HK-2 (cell line): ENCODE data around the gene RNF151.
"Not testable (repeated sequence)": the region's sequence is repeated elsewhere in the genome, so short reads cannot be mapped to it uniquely, and the experiment has no call there.

Experiments used
- DNase-seq: peaks from one replicate; pipeline ENCODE4 v3.0.0-alpha.2; 2018; ENCODE audit not compliant: unreplicated experiment

The RNF151 gene

DNA sequence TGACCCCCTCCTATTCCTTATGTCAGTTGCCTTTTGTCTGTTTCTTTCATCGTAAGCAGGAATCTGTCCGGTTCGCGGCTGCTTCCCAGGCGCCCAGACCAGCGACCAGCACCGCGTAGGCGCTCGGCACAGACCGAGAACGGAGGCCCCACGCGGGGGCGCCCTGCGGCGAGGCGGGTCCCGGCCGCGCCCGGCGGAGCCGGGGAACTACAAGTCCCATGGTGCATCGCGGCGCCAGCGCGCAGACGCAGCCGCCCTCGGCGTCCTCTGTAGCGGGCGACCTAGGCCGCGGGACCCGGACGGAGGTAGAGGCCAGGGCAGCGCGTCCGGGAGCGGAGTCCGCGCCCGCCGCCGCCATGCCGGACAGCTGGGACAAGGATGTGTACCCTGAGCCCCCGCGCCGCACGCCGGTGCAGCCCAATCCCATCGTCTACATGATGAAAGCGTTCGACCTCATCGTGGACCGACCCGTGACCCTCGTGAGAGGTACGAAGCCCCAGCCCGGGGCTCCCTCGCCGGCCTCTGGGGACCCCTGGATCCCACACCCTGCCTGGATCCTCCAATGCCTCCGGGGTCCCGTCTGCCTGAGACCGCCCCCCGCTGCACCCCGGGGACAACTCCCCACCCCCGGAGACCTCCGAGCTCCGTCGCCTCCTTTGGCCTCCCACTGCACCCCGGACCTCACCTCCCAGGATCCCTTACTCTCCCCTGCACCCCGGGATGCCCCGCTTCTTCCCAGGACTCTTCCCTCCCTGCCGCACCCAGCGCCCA lies 7.2 kb upstream of the RNF151 start, which contains the start of gene NDUFB10:
Gene NDUFB10, plus strand, starts transcription at position 270 of the 771 bp plus-strand sequence. Its CDS starts 87 bp downstream, at position 357.
- peak; percentile 88 for DNase-seq

DNA sequence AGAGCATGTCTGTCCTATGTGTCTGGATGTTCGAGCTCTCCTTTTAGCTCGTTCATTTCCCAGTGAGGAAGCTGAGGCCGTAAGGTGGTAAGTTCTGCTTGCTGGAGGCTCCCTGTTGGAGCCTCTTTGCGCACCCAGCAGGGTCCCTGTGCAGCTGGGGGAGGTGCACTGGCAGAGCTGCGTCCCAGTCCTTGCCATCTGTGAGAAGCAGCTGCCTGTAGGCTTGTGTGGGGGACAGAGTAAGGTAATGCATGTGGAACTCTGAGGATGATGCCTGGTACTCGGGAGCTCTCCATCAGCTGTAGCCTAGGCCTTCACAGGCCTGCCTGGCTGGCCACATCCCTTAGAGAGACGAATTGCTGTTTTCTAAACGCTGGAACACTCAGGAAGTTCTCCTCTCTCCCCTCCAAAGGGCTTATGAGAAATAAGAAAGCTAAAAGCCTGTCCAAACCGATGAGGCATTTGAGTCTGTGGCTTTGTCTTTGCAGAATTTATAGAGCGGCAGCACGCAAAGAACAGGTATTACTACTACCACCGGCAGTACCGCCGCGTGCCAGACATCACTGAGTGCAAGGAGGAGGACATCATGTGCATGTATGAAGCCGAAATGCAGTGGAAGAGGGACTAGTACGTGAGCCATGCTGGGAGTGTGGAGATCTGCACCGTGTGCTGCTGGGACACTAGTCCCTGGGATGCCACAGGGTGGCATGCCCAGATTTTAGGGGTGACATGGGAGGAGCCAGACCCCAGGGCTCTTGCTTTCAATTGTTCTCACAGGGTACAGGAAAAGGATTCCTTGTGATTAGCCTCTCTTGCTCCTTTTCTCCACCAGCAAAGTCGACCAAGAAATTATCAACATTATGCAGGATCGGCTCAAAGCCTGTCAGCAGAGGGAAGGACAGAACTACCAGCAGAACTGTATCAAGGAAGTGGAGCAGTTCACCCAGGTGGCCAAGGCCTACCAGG lies 5.7 kb upstream of the RNF151 start:
- DNase-seq = peak; percentile 55

DNA sequence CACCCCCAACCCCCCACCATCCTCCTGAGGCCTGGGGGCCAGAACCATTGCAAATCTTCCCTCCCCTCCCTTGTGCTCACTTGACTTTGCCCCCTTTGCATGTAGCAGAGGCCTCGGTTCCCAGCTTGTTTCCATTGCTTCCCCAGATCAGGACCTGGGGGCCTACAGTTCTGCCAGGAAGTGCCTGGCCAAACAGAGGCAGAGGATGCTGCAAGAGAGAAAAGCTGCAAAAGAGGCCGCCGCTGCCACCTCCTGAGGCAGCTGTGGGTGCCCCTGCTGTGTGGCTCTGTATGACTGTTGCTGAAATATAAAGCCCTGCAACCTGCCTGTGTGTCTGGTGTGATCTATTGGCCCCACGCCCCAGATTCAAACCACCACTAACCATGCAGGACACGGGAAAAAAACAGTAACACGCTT lies 5.0 kb upstream of the RNF151 start:
- no peak for DNase-seq

DNA sequence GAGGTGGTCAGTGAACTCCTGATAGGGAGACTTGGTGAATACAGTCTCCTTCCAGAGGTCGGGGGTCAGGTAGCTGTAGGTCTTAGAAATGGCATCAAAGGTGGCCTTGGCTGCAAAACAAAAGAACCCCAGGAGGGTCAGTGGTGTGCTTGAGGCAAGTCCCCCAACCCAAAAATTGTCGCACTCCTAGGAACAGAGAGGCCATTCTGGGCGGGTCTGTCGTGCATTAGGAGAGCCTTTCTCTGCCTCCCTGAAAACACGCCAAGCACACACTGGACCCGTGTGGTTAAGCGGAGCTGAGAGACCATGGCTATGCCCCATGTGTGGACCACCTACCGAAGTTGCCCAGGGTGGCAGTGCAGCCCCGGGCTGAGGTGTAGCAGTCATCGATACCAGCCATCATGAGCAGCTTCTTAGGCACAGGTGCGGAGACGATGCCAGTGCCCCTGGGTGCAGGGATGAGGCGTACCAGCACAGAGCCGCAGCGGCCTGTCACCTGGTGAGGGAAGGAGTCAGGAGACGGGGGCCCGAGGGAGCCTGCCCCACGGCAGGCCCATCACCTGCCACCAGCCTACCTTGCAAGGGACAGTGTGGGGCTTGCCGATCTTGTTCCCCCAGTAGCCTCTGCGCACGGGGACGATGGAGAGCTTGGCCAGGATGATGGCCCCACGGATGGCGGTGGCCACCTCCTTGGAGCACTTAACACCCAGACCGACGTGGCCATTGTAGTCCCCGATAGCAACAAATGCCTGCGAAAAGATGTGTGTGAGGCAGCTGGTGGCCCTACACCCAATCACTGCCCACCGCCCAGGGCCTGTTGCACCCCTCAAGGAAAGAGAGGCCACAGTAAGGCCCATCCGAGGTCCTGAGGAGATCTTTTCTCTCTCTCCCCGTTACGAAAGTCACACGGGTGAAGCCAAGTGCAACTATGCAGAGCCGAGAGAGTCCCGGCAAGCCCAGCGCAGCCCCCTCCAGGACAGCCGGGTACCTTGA lies 4.2 kb upstream of the RNF151 start:
- not testable (repeated sequence) for DNase-seq

DNA sequence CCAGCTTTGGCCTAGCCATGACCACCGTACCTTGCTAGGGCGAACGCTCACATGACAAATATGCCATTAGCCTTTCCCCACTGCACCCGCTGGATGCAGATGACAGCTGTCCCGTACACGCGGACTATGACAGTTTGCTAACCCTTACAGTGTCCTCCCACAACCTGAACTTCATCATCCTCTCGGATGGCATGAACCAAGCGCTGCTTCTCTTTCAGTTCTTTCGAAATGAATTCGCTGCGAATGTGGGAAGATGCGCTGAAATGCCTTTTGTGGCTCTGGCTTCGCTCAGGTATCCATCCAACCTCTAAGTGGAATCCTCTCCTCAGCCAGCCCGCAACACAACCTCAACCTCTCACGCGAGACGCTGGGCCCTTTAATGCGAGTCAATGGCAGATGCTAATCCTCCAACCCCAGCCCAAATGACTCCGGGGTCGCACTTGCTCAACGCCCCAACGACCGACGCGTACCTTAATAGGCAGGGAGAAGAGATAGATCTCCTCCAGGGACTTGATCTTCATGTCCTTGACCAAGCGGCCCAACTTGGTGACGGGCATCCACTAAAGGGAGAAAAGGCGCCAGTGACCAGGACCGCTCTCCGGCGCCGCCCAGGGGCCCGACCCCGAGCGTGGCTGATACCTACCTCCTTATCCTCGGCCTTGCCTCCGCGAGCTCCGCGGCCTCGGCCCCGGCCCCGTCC lies 2.7 kb upstream of the RNF151 start:
- peak; percentile 11 for DNase-seq

DNA sequence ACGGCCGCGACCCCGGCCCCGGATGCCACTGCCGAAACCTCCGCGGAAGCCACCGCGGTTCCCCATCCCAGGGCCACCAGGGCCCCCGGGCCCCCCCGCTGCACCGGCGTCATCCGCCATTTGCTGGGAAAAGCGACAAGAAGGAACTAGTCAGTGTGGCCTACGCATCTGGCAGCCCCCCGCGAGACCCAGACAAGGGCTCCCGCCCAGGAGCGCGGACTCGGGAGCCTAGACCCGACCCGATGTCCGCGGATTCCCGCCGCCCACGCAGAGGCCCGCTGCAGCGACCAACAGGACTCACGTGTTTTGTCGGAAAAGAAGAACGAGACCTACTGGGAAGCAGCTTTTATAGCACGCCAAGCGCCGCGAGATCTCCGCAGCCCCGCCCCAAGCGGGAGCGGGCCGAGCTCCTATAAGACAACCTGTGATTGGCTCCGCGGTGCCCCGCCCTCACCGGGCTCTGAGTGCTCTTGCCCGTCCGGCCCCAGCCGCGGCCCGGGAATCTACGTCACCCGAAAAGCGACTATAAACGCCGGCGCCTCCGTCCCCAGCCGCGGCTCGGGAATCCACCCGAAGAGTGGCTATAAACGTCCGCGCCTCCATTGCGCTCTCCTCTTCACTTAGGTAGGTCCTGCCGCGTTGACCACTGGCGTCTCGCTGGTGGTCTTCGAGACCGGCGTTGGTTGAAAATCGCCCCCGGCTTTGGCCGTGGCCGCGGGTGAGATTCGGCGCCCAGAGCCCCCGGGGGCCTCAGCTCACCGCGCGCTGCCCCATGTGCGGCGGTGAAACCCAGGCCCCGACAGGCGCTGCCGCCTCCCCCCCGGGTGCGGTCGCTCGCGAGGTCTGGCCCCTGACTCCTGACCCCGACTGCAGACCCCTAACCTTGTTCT lies 1.9 kb upstream of the RNF151 start, which contains the start of gene RPS2:
Gene RPS2, minus strand, starts transcription at position 321 of the 890 bp plus-strand sequence. Its CDS starts 201 bp downstream, at position 120.
- peak; percentile 94 for DNase-seq

DNA sequence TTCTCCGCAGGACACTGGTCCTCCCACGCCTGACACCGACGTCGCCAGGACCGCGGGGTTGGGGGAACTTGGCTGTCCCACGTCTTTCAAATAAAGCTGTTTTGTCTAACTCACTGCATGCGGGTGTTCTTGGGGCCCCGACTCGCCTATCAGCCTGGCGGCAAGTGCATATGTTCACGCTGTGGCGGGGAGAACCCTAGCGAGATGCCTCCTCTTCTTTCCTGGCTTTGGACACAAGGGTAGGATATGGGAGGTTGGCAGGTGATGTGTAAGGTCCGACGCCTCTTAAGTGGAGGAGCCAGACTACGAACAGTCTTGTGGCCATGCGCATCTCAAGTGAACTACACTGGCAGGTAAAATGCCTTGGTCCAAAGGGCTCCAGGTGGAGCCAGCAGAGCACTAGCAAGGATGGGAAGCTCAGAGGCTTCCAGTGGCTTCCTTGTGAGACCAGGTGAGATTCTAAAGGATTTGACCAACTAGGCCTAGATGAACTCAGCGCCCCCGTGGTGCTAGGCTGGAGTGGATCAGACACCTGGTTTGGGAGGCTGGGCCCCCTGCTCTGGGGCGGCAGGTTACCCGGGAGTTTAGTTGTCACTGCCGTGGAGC lies 1.2 kb upstream of the RNF151 start:
- no peak for DNase-seq

DNA sequence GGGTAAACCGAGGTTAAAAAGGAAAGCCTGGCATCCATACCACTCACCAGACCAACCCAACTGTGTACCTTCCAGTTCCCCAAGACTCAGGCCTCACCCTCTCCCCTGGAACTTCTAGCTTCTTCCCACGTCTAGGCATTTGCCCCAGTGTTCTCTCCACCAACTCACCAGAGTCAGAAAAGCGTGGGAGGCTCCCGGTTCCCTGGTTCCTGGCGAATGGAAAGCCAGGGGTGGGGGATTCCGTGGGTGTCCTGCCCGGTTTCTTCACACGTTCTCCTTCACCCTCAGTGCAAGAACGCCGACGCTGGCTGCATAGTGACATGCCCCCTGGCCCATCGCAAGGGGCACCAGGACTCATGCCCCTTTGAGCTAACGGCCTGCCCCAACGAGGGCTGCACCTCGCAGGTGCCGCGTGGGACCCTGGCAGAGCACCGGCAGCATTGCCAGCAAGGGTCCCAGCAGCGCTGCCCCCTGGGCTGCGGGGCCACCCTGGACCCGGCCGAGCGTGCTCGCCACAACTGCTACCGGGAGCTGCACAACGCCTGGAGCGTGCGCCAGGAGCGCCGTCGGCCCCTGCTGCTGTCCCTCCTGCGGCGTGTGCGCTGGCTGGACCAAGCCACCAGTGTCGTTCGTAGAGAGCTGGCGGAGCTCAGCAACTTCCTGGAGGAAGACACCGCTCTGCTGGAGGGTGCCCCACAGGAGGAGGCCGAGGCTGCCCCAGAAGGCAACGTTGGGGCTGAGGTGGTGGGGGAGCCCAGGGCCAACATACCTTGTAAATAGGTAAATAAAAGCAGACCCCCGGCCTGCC lies 1.7 kb downstream of the RNF151 start:
- no peak for DNase-seq

DNA sequence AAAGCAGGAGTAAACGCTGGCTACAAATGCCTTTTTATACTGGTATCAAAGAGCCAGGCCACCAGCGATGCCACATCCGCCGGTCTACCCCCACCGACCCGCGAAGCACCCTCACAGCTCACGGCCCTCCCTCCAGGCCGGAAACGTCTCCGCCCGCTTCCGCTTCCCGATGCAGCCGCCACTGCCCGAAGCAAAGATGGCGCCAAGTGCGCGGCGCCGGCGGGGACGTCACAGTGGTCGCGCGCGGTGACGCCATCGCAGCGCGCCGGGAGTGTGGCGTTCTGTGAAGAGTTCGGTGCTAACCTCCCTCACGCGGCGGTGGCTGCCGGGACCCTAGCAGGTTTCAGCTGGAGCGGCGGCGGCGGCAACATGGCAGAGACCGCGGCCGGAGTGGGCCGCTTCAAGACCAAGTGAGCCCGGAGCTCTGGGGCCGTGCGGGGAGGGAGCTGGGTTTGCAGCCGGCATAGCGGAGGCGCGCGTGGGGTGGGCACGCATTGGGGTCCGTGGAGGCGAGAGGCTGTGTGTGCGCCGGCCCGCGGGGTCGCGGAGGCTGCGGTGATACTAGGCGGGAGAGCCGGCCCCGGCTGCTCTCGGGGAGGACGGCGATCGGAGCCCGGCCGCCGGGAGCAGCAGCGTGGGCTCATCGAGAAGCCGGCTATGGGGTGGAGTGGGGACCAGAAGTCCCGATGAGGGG lies 5.3 kb downstream of the RNF151 start, which contains the start of gene TBL3:
Gene TBL3, plus strand, starts transcription at position 258 of the 694 bp plus-strand sequence. Its CDS starts 112 bp downstream, at position 370.
- peak; percentile 89 for DNase-seq

DNA sequence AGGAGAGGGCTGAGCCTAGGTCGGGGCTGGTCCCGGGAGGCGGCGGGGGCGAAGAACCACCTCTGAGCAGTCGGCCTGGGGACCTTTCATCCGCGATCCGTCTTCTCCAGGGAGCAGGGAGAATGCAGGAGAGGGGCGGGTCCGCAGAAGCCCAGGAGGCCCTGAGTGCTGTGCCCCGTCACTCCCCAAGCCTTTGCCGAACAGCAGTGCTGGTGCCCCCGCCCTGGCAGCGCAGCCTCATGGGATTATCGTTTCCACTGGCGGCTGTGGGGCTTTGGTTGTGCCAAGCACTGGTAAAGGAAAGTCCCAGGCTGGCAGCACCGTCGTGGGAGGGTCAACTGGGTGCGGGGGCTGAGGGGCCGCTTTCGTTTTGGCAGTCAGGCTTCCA lies 5.8 kb downstream of the RNF151 start:
- DNase-seq = peak; percentile 32

DNA sequence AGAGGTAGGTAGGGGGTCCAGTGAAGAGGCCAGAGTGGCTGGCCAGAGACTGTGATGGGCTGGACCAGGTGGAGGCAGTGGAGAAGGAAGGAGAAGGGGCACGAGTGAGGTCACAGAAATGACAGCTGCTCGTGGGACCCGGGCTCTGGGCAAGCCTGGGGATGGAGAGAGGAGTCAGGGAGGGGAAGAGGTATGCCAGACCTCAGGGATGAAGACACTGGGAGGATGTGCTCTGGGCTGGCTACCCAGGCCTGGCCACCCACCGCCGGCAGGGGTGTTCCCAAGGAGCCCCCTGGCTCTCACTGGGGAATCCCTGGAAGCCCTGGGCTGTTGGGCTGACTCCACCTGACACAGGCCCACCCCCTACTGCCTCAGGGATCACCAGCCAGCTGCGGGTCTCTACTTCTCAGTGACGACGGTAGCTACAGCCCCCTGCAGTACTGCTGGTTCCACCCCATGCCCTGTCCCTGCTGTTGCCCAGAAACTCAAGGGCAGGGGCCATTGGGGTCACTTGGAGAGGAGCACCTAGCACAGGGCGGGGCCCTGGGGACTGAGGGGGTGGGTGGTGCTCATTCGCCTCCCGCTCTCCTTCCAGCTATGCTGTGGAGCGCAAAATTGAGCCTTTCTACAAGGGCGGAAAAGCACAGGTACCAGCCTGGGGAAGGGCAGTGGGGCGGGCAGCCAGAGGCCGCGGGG lies 7.0 kb downstream of the RNF151 start:
- DNase-seq = no peak

DNA sequence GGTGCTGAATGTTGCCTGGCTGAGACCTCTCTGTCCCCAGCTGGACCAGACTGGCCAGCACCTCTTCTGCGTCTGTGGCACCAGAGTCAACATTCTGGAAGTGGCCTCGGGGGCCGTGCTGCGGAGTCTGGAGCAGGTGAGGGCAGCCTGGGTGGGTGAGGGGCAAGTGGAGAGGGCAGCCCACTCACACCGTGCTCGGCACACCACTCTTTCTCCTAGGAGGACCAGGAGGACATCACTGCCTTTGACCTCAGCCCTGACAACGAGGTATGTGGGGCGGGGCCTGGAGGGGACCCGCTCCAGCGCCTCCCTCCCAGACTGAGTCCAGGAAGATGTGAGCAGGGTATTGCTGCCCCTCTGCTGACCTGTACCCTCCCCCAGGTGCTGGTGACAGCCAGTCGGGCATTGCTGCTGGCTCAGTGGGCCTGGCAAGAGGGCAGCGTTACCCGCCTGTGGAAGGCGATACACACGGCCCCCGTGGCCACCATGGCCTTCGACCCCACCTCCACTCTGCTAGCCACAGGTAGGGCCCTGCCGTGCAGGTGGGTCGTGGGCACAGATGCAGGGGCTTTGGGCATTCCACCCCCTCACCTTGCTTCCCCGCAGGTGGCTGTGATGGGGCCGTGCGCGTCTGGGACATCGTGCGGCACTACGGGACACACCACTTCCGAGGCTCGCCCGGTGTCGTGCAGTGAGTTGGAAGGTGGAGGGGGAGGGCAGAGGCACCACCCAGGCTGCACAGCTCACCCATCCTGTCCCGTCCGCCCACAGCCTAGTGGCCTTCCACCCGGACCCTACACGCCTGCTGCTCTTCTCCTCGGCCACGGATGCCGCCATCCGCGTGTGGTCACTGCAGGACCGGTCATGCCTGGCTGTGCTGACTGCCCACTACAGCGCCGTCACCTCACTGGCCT lies 7.8 kb downstream of the RNF151 start:
- no peak for DNase-seq

DNA sequence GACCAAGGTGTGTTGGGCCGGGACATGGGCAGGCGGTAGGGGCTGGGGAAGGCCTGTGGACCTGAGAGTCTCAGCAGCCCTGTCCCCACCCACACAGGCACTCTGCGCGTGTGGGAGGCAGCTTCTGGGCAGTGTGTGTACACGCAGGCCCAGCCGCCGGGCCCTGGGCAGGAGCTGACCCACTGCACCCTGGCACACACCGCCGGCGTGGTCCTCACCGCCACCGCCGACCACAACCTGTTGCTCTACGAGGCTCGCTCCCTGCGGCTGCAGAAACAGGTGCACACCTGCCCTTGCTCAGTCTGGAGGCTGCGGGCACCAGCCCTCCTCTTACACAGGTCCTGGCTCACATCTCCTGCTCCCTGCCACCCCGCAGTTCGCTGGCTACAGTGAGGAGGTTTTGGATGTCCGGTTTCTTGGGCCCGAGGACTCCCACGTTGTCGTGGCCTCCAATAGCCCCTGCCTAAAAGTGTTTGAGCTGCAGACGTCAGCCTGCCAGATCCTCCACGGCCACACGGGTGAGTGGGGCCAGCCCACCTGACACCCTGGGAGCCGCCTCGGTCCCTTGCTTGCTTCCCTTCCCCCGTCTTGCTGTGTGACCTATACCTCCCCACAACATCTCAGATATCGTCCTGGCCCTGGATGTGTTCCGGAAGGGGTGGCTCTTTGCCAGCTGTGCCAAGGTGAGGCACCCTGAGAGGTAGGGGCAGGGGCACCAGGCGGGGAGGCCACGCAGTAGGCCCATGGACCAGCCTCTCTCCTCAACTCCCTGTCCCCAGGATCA lies 9.0 kb downstream of the RNF151 start:
- DNase-seq = no peak

DNA sequence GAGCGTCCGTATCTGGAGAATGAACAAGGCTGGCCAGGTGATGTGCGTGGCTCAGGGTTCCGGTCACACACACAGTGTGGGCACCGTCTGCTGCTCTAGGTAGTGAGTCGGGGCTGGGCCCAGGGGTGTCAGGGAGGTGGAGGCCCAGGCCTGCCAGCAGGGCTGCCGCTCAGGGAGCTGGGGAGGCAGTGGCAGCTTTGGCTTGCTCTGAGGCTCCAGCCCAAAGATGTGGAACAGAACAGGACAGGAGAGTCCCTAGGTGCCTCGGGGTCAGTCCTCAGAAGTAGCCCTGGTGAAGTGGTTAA lies 9.5 kb downstream of the RNF151 start:
- no peak for DNase-seq
